Gastrocnemius medialis (tissue), 4 donors: Measurements from ENCODE around the gene DGKG. TPM values are rescaled to one million over a fixed set of nuclear protein-coding genes. Genes with fewer than 3 reads are reported as not detected.

Source experiments
- ATAC-seq, 2 donors: fragments of 150-250 bp; one replicate each; pipeline ENCODE4 v1.9.1; 2016
- DNase-seq, 2 donors: peaks; one replicate each; pipeline ENCODE4 v3.0.0-alpha.2; 2019
- H3K27ac ChIP-seq, 4 donors: fragments of 200-600 bp; sonication (generic); 1 replicate in 1 of 4; 2 replicates in 3 of 4; pipeline ENCODE4 v1.5.1; 2016 to 2018; ENCODE audit warnings: mild to moderate bottlenecking in 2 of 4, moderate library complexity in 1 of 4
- H3K27me3 ChIP-seq, 3 donors: fragments of 200-600 bp; sonication (generic) in 2 of 3; 1 replicate in 1 of 3; 2 replicates in 2 of 3; pipeline versions ENCODE4 v1.5.1 to v1.6.0; 2016 to 2019; ENCODE audit warnings: mild to moderate bottlenecking in 1 of 3, moderate library complexity in 1 of 3
- H3K36me3 ChIP-seq, 2 donors: fragments of 200-600 bp; sonication (generic) in 1 of 2; one replicate each; pipeline ENCODE4 v1.5.1; 2017 to 2018
- H3K4me1 ChIP-seq, 2 donors: fragments of 200-600 bp; sonication (generic) in 1 of 2; one replicate each; pipeline ENCODE4 v1.5.1; 2016 to 2017; ENCODE audit warnings: mild to moderate bottlenecking in 2 of 2
- H3K4me3 ChIP-seq, 4 donors: fragments of 200-600 bp; sonication (generic) in 3 of 4; 1 replicate in 1 of 4; 2 replicates in 3 of 4; pipeline ENCODE4 v1.5.1; 2016 to 2019; ENCODE audit warnings: mild to moderate bottlenecking in 2 of 4
- H3K9me3 ChIP-seq, 3 donors: fragments of 200-600 bp; sonication (generic) in 2 of 3; 1 replicate in 1 of 3; 2 replicates in 2 of 3; pipeline ENCODE4 v1.5.1; 2016 to 2019
- POLR2A ChIP-seq, 2 donors: fragments of 450-650 bp; IDR thresholded peaks; one replicate each; pipeline ENCODE4 v1.6.1; 2017; ENCODE audit warnings: antibody characterized with exemption in 2 of 2, mild to moderate bottlenecking in 2 of 2, moderate library complexity in 2 of 2
- in situ Hi-C, 4 donors: fragments of 200-750 bp; cut with MboI; loops; one replicate each; pipeline versions ENCODE4 v1.15.0 to v1.8.0; 2017; ENCODE audit warnings: low sequenced_read_pairs in 4 of 4
- intact Hi-C: fragments of 100-400 bp; cut with DNase I; formaldehyde crosslinking; loops from one replicate; pipeline ENCODE4 v1.15.1; 2023; ENCODE audit warnings: low total_unique reads
- total RNA-seq, 4 donors: library from RNA; depleted of rRNA; stranded (reverse); fragments of >200 nt; gene quantifications; one replicate each; pipeline versions ENCODE4 v1.1.0 to v1.2.3, GENCODE V29; 2016
- TF ChIP-seq, protein P1 (sequence below), 5 experiments: fragments of 450-650 bp in 3 of 5; fragments of 200-600 bp in 2 of 5; sonication (generic) in 2 of 5; IDR thresholded peaks in 4 of 5; conservative IDR thresholded peaks in 1 of 5; 1 replicate in 4 of 5; 2 replicates in 1 of 5; pipeline ENCODE4 v1.5.1; 2016 to 2019; ENCODE audit warnings: antibody characterized with exemption in 5 of 5, mild to moderate bottlenecking in 3 of 5, moderate library complexity in 3 of 5

The DGKG gene
- total RNA-seq, 4 donors from 2014 or later = 5.0 to 11.2 (median 7.7) TPM

DNA sequence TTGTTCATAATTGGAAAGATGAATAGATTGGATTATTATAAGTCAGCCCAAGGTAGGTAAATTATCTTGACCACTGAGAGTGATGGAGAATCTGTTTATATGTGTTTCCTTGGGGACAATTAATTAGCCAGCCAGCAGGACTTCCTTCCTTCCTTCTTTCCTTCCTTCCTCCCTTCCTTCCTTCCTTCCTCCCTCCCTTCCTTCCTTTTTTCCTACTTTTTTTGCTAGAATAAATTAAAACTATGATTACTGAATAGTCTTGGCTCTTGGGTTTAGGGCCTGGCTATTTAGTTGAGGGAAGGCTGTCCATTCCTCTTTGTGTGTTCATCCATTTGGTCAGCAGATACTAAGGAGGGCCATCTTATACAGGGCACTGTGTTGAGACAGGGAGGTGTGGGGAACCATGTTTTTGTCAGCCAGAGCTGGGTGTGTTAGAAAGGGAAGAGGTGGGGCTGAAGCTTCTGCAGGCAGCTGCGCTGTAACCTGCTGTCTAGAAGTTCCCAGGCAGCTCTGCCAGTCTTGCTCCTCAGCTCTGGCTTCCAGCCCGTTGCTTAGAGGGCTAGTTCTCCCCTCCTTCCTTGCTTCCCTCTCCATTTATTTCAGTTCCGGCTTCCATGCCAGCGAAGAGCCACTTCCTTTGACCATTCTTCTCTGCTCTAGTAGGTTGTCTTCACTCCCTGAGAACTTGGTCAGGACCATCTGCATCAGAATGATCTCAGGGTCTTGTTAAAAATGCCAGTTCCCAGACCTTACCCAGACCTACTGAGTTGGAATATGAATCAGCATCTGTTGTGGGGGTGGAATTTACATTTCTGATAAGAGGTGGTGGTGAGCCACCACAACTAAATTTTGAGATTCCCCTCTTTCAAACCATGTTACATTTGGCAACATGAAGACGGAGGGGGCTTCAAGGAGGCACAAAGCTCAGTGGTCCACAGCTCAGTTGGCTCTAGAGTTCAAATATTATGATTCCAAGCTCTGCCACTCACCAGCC is 113.9 kb downstream of the DGKG start:
- intact Hi-C loops = no loop called here
- in situ Hi-C loops = loop anchor here (10.0 kb wide), 1 partner anchor 263 kb away; no protein-coding TSS in a partner anchor
- no peaks in the 10 kb centered on the region for H3K4me1 ChIP-seq
- no peak for ATAC-seq
- H3K9me3 ChIP-seq = no peaks in the 10 kb centered on the region
- no peaks in the 10 kb centered on the region for H3K36me3 ChIP-seq
- DNase-seq = no peak
- no peak overlapping the region for H3K4me3 ChIP-seq
- TF ChIP-seq, protein P1, sequence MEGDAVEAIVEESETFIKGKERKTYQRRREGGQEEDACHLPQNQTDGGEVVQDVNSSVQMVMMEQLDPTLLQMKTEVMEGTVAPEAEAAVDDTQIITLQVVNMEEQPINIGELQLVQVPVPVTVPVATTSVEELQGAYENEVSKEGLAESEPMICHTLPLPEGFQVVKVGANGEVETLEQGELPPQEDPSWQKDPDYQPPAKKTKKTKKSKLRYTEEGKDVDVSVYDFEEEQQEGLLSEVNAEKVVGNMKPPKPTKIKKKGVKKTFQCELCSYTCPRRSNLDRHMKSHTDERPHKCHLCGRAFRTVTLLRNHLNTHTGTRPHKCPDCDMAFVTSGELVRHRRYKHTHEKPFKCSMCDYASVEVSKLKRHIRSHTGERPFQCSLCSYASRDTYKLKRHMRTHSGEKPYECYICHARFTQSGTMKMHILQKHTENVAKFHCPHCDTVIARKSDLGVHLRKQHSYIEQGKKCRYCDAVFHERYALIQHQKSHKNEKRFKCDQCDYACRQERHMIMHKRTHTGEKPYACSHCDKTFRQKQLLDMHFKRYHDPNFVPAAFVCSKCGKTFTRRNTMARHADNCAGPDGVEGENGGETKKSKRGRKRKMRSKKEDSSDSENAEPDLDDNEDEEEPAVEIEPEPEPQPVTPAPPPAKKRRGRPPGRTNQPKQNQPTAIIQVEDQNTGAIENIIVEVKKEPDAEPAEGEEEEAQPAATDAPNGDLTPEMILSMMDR (IDR thresholded peaks at IDR 0.05 in 4 of 5, conservative IDR thresholded peaks at IDR 0.05 in 1 of 5) = no peak
- no peak for TF ChIP-seq POLR2A (IDR thresholded peaks at IDR 0.05)
- H3K27ac ChIP-seq = no peak overlapping the region
- H3K27me3 ChIP-seq = no peaks in the 10 kb centered on the region

DNA sequence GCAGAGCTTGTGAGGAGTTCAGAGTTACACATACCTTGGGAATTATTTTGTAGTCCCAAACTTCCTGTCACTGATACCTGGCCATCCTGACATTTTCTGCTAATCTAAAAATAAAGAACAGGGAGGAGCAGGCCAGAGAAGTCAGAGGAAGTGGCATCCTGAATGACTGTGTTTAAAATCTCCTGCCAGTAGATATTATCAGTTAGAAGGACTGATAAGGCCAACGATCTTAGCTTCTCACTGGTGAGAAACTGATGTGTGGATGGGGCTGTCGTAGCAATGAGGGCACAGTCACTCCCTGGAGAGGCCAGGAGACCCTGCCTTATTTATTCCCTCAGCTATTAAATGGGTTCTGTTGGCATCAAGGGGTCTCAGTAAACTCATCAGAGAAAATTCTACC is 115.1 kb downstream of the DGKG start:
- no peak overlapping the region for H3K27ac ChIP-seq
- H3K4me1 ChIP-seq = peaks cover 5 to 10% of the 10 kb centered on the region in 2 donors
- in situ Hi-C loops = loop anchor here (10.0 kb wide), 1 partner anchor 262 kb away; no protein-coding TSS in a partner anchor
- H3K4me3 ChIP-seq = no peak overlapping the region
- H3K9me3 ChIP-seq = no peaks in the 10 kb centered on the region
- no peak for ATAC-seq
- no peak for DNase-seq
- H3K36me3 ChIP-seq = no peaks in the 10 kb centered on the region
- no peaks in the 10 kb centered on the region for H3K27me3 ChIP-seq
- TF ChIP-seq, protein P1 (IDR thresholded peaks at IDR 0.05 in 4 of 5, conservative IDR thresholded peaks at IDR 0.05 in 1 of 5) = no peak
- TF ChIP-seq POLR2A (IDR thresholded peaks at IDR 0.05) = no peak
- intact Hi-C loops = no loop called here

DNA sequence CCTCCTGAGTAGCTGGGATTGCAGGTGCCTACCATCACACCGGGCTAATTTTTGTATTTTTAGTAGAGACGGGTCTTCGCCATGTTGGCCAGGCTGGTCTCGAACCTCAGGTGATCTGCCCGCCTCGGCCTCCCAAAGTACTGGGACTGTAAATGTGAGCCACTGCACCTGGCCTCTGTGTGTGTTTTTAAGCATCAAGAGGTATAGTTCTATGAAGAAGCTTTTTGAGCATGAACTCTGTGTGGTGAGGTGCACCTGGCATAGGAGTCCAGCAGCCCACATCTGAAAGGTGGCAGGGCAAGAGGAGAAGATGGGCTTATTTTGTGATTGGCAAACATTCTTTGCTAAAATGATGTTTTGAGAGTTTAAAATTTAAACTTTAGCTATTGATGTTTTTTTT is 118.0 kb downstream of the DGKG start:
- DNase-seq = no peak
- no peak for TF ChIP-seq POLR2A (IDR thresholded peaks at IDR 0.05)
- TF ChIP-seq, protein P1 (IDR thresholded peaks at IDR 0.05 in 4 of 5, conservative IDR thresholded peaks at IDR 0.05 in 1 of 5) = no peak
- in situ Hi-C loops (loop anchor here (10.0 kb wide), 1 partner anchor 259 kb away; no protein-coding TSS in a partner anchor), intact Hi-C loops (no loop called here)
- Histone ChIP-seq H3K36me3 (no peaks in the 10 kb centered on the region), H3K27me3 (no peaks in the 10 kb centered on the region), H3K27ac (no peak overlapping the region), H3K9me3 (no peaks in the 10 kb centered on the region), H3K4me3 (no peak overlapping the region), H3K4me1 (peaks cover 12 to 23% of the 10 kb centered on the region in 2 donors)
- ATAC-seq = no peak

DNA sequence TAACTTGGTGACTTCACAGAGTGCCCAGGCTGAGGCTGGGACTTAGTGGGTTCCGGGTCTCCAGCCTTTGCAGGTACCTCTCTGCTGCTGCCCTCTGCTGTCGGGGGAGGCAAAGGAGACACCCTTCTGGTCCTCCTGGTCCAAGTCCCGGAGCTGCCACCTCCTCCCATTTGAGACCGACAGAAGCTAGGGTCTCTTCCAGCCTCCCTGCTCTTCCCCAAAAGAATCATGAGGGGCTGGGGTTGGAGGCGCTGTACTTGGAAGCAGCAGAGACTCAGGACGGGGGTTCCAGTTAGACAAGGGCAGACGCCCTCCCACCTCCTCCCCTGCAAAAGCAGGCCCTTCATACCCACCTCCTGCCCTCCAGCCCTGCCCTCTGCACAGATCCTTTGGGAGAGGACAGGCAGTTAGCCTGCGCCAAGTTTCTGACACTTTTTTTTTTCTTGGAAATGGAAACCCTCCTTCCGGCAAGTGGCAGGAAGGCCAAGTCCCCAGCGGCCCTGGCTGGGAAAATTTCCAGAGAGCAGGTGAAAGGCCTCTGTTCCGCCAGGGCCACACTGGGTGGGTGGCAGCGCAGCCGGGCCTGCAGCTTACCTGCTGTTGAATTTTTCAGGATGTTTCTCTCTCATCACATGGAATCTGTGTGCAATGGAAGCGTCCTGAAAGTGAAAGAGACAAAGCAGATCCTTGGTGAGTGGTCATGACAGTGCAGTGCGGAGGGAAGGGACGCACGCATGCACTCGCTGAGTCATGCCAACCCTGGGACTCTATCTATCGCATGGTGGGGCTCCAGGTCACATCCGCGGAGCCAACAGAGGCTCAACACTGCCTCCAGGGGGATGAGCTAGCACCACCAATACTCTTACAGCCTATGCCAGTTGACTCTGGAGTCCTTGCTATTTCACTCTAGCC is 119.9 kb downstream of the DGKG start:
- H3K4me1 ChIP-seq = peaks cover 25 to 28% of the 10 kb centered on the region in 2 donors
- peak in 1 of 2 donors; percentile 21 for TF ChIP-seq POLR2A (IDR thresholded peaks at IDR 0.05)
- TF ChIP-seq, protein P1 (IDR thresholded peaks at IDR 0.05 in 4 of 5, conservative IDR thresholded peaks at IDR 0.05 in 1 of 5) = peak; percentile 54 to 71 (median 62)
- H3K27ac ChIP-seq = peak overlapping the region; percentile 85 to 88 (median 86)
- H3K4me3 ChIP-seq = peak overlapping the region; percentile 30 to 59 (median 54)
- no peaks in the 10 kb centered on the region for H3K36me3 ChIP-seq
- no peaks in the 10 kb centered on the region for H3K27me3 ChIP-seq
- DNase-seq (peak; percentile 61 to 84), ATAC-seq (peak; percentile 79 to 88)
- in situ Hi-C loops = loop anchor here (10.0 kb wide), 1 partner anchor 257 kb away; no protein-coding TSS in a partner anchor
- intact Hi-C loops = loop anchor here (1.0 to 2.0 kb wide), 3 partner anchors 22 to 259 kb away; partner anchors contain the start of gene ETV5
- H3K9me3 ChIP-seq = no peaks in the 10 kb centered on the region
